ENCODE results near the gene ZNF136. TPM values are rescaled to one million over a fixed set of nuclear protein-coding genes. Genes with fewer than 3 reads are reported as not detected.

The ZNF136 gene
- total RNA-seq, 1 experiment from 2014 or later, result 4.0 TPM

DNA sequence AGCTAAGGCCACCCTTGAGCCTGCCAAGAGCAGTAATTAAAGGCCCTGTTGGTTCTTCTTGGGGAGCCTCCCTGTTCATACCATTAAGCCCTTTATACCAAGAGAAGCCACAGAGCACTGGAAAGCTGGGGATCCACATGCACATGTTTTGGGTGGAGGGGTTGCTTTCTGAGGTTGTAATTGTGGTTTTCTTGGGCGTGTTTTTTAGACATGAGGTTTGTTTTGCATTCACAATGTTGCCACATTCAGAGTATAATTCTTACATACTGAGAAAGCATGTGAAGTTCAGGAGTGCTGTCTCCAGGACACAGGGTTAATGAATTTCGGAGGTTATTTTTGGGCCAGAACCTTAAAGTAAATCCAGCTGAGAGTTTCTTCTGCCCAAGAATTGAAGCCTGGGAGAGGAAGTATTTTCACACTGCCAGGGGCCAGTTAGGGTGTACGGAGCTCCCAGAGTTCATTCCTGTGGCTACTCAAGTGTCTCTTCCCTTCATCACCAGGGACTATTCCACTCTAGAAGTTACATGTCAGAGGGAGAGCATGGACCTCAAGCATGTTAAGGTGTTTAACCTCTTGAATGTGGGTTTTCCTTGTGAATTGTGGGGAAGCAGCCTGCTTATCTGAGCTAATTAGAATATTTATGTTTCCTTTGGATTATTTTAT, 37.0 kb downstream of the ZNF136 start:
- no peaks in the 10 kb centered on the region for H3K36me3 ChIP-seq (ENCODE audit: control insufficient read depth in 1 of 2, insufficient read depth in 2 of 2, low read length in 2 of 2)
- no peak for DNase-seq (ENCODE audit: low read depth, low spot score)
- ChIA-PET CTCF (no interaction called here), POLR2A (no interaction called here), RAD21 (ENCODE audit: low non-redundant PET in 1 of 2, low total read pairs in 2 of 2, uncharacterized antibody in 2 of 2, unreplicated experiment in 2 of 2) (no interaction called here)
- H3K4me2 ChIP-seq (ENCODE audit: low read length), result no peak overlapping the region
- TF ChIP-seq CEBPB (IDR thresholded peaks at IDR 0.05; ENCODE audit: low read depth) (no peak), REST (IDR thresholded peaks at IDR 0.05; ENCODE audit: low read depth) (no peak), TCF7L2 (IDR thresholded peaks at IDR 0.05; ENCODE audit: borderline replicate concordance, extremely low read depth, insufficient read depth, insufficient read length) (no peak), ZBTB33 (IDR thresholded peaks at IDR 0.05; ENCODE audit: extremely low read depth, insufficient replicate concordance, low read length) (no peak), SP1 (IDR thresholded peaks at IDR 0.05; ENCODE audit: low read depth) (no peak), FOSL1 (IDR thresholded peaks at IDR 0.05; ENCODE audit: low read depth) (no peak), SRF (IDR thresholded peaks at IDR 0.05; ENCODE audit: low read depth) (no peak), ELF1 (IDR thresholded peaks at IDR 0.05; ENCODE audit: borderline replicate concordance, low read depth) (no peak), POLR2A (IDR thresholded peaks at IDR 0.05; ENCODE audit: borderline replicate concordance, extremely low read depth, insufficient read depth, insufficient read length) (no peak), CBX3 (IDR thresholded peaks at IDR 0.05; ENCODE audit: low read depth) (no peak), ZNF274 (IDR thresholded peaks at IDR 0.05; ENCODE audit: low read depth, low read length) (no peak), YY1 (IDR thresholded peaks at IDR 0.05; ENCODE audit: extremely low read depth, insufficient replicate concordance, low read depth, low read length) (no peak), SIN3A (IDR thresholded peaks at IDR 0.05; ENCODE audit: low read depth) (no peak), EZH2phosphoT487 (IDR thresholded peaks at IDR 0.05; ENCODE audit: borderline replicate concordance) (no peak), JUND (IDR thresholded peaks at IDR 0.05) (no peak), RAD21 (IDR thresholded peaks at IDR 0.05; ENCODE audit: low read depth) (no peak)
- H3K9me2 ChIP-seq (ENCODE audit: insufficient read depth), result no peaks in the 10 kb centered on the region
- H3K9me3 ChIP-seq (ENCODE audit: control insufficient read depth in 1 of 2, insufficient read depth in 1 of 2, low read depth in 1 of 2, low read length in 2 of 2), result peaks cover 13 to 15% of the 10 kb centered on the region in 2 experiments; a peak in 2 of 4 replicates
- ATAC-seq, result no peak
- H3K27me3 ChIP-seq (ENCODE audit: insufficient read depth, low read length), result no peaks in the 10 kb centered on the region
- no peaks in the 10 kb centered on the region for H3K4me1 ChIP-seq (ENCODE audit: control insufficient read depth in 1 of 2, insufficient read depth in 2 of 2, low read length in 2 of 2)
- H2AFZ ChIP-seq (ENCODE audit: low read depth, low read length, poor library complexity, severe bottlenecking), result no peak overlapping the region
- H4K20me1 ChIP-seq (ENCODE audit: insufficient read depth), result no peaks in the 10 kb centered on the region
- H3K9ac ChIP-seq (ENCODE audit: low read length), result no peak overlapping the region
- no TSS peak for BruUV-seq (replicated peaks)
- intact Hi-C loops (cut with micrococcal nuclease), result no loop called here
- H3K4me3 ChIP-seq (replicated peaks in 1 of 2; ENCODE audit: low read depth in 1 of 2, low read length in 2 of 2), result no peak overlapping the region
- no peak overlapping the region for H3K27ac ChIP-seq (ENCODE audit: low read depth, low read length)
- no peaks in the 10 kb centered on the region for H3K79me2 ChIP-seq (ENCODE audit: insufficient read depth, low read length)

All from HCT116 (cell line).